GF-D8 (cell line): Measurements from ENCODE around the gene AKAP6.

Experiments used
- DNase-seq: peaks from one replicate; lab custom pipeline; 2025; lab: John Stamatoyannopoulos, UW

The AKAP6 gene, protein sequence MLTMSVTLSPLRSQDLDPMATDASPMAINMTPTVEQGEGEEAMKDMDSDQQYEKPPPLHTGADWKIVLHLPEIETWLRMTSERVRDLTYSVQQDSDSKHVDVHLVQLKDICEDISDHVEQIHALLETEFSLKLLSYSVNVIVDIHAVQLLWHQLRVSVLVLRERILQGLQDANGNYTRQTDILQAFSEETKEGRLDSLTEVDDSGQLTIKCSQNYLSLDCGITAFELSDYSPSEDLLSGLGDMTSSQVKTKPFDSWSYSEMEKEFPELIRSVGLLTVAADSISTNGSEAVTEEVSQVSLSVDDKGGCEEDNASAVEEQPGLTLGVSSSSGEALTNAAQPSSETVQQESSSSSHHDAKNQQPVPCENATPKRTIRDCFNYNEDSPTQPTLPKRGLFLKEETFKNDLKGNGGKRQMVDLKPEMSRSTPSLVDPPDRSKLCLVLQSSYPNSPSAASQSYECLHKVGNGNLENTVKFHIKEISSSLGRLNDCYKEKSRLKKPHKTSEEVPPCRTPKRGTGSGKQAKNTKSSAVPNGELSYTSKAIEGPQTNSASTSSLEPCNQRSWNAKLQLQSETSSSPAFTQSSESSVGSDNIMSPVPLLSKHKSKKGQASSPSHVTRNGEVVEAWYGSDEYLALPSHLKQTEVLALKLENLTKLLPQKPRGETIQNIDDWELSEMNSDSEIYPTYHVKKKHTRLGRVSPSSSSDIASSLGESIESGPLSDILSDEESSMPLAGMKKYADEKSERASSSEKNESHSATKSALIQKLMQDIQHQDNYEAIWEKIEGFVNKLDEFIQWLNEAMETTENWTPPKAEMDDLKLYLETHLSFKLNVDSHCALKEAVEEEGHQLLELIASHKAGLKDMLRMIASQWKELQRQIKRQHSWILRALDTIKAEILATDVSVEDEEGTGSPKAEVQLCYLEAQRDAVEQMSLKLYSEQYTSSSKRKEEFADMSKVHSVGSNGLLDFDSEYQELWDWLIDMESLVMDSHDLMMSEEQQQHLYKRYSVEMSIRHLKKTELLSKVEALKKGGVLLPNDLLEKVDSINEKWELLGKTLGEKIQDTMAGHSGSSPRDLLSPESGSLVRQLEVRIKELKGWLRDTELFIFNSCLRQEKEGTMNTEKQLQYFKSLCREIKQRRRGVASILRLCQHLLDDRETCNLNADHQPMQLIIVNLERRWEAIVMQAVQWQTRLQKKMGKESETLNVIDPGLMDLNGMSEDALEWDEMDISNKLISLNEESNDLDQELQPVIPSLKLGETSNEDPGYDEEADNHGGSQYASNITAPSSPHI (N-terminal part only)

DNA sequence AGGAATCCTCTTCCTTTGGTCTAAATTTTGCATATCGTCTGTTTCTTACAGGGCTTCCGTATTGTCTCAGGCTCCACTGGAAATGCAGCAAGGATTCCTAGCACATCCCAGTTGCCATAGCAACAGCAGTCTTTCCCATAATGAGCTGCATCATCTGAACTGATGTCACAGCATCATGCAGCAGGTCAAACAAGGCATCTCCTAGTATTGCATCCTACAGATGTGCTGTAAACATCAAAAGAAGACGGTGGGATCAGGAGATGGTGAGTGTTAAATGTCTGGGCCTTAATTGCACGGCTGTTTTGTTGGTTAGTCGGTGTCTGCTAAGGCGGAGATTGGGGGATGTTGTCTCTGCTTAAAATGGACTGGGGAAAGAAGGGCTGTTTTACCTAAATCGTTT lies at the start of gene AKAP6:
Gene AKAP6, plus strand, starts transcription at position 153 of the 400 bp plus-strand sequence. CDS start 104,196 bp downstream, outside the sequence.
- DNase-seq: no peak

- no peak for DNase-seq
Observed at GRCh38 chr14:32286602-32287001, 42.5 kb upstream of the AKAP6 start.

DNA sequence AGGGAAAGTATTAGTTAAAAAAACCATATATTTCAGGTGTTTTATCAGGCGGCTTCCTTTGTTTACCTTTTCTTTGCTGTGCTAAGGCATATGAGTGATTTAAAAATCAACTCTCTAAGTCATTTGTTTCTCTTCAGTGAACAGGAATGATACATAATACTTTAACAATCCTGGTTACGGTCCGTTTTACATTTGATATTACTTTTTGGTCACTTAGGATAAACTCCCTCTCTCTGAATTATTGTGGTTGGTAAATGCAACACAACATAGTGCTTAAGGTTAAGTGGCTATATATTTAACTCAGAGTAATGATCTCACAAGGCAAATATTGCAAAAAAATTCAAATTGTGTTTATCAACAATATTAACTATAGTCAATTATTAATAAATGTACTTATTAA lies 32.7 kb upstream of the AKAP6 start:
- DNase-seq: no peak

GRCh38 chr14:32298346-32298745 lies 30.8 kb upstream of the AKAP6 start:
- DNase-seq: no peak

GRCh38 chr14:32300136-32300535 lies 29.0 kb upstream of the AKAP6 start:
- no peak for DNase-seq

GRCh38 chr14:32303865-32304264 lies 25.2 kb upstream of the AKAP6 start:
- DNase-seq: no peak

DNA sequence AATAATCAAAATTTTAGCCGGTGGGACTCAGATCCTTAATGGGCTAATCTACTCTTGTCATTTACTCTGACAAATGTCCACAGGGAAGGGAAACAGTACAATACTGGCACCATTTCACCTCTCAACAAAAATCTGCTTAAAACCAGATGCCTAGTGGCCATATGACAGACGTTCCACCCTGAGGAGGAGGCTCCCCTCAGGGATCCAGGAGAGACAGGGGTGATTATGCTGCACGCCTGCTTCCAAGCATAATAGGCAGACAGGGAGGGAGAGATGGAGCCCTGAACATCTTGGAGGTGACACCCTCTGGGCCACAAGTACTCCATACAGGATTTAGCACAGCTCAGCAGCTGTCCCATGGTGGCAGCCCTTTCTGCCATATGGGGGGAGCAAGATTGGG lies 24.8 kb upstream of the AKAP6 start:
- no peak for DNase-seq

- no peak for DNase-seq
Observed at GRCh38 chr14:32306549-32306948, 22.5 kb upstream of the AKAP6 start.

DNA sequence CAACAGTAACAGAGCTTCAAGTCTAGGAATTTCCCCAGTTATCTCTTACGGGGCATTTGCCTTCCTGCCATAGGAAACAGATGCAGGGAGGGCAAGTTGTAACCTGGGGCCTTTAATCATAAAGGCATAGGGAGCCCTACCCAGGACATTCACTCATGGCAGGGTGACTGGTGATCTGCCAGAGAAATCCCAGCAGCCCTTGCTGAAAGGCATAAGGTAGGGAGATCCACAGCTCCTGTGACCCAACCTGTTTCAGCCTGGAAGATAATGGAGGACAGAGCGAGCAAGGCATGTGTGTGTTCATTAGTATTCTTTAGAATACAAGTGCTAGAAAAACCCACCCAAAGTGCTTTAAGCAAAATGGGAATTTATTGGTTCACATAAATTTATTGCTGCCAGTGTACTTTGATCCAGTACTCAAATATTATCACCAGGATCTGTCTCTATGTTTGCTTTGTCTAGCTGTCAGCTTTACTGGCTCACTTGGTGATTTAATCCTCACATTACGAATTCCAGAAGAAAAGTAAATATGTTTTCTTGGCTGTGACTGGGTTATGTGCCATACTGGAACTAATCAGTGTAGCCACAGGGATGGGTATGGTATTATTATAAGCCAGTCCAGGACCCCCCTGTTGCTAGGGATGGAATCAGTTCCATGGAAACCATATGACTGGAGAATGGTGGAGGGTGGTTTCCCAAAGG lies 21.1 kb upstream of the AKAP6 start:
- no peak for DNase-seq

DNA sequence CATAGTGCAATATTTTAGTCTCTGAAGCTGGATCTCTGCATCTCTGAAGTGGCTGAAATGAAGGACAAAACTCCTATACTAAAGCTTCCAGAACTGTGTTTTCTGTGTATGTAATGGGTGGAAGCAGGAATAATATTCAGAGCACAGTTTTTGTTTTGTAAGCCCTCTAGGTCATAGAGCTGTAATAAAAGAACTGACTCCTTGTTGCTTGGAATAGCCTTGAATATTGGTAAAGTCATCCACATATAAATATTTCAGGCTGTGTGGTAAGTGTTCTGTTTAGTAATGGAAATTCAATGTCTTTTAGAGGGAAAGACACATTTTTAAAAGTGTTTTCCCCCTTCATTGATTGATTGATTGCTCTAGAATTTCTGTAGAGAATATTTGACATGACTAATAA lies 18.2 kb upstream of the AKAP6 start:
- DNase-seq: no peak

GRCh38 chr14:32311294-32312009 lies 17.6 kb upstream of the AKAP6 start:
- no peak for DNase-seq

DNA sequence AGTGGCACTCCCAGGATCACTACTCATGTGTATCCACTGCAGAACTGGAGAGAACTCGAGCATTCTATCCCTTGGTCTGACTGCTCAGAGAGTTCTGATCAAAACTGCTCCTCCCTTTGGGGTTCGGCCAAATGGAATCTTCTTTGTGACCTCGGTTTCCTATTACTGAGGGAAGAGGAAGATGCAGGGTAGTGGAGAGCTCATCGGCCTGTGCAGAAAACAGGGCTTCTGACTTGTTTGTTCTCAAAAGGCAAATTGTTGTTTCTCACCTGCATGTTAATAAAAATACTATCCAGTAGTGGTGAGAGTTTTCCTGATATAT lies 17.1 kb upstream of the AKAP6 start:
- DNase-seq: no peak

DNA sequence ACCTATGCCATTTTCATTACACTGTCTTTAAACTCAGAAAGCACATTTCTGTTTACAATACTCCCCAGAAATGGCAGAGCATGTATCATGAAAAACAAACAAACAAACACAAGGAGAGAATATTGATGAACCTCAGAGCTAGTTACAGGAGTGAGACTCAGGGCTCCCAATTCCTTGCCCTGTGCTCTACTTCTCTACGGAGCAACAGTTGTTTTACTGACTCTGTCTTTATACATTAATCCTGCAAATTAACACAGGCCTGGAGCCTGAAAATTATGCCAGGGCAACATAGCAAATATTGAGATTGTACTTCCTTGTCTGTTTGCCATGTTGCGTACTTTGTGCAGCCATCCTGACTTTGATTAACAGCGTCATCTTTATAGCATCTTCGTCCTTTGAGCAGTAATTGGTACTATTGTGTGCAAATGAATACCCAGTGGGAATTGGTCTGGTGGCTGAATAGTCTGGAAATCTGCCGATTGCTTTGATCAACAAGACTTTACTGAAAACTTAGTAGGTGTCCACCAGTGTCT lies 15.2 kb upstream of the AKAP6 start:
- no peak for DNase-seq

DNA sequence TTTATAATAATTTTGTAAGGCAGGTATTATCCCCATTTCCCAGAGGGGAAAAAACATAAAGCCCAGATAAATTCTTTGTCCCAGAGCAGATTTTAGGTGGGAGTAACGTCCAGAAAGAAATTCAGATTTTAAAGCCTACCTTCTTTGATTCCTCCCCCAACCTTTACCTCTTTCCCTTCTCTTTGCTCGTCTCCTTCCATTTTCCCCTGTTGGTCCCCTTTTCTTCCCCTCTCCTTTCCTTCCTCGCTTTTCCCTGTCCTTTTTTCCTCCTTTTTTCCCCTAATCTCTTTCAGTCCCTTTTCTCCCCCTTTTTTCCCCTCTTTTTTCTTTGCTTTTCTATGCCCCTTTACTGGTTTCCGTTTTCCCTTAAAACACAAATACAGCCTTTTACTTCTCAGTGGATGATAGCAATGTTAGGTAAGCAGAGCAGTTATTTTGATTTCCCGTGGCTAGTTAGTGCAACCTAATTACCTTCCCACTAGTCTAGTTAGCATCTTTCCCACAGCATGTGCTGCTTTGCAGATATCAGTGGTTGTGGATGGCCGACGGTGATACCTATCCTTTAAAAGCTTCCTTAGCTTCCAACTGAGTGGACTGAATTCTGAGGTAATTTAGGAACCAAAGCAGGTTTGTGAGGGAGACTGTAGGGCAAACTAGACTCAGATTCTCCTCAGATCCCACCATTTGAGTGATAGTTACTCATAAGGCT lies 10.9 kb upstream of the AKAP6 start:
- DNase-seq: no peak

DNA sequence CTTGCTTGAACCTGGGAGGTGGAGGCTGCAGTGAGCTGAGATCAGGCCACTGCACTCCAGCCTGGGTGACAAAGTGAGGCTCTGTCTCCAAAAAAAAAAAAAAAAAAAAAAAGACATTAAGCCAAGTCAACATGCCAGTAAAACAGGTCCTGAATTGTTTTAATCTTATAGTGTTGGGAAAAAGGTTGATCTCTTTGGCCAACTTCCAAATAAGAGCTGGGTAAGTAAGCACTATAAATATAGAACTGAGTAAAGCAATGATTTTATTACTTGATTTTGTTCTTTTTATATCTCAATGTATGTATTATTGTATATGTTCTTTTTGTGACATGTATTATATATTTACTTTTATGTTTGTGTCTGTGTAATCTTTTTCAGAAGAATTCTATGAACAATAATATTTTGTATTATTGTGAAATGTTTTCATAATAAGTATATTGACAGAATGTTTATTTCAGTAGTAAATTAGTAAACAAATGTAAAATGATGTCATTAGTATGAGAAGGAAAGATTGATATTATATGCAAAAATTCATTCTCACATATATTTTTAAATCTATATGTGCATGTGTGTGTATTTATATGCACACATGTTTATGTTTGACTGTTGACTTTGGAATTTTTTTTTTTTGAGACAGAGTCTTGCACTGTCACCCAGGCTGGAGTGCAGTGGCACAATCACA lies 9.6 kb upstream of the AKAP6 start:
- DNase-seq: no peak

- DNase-seq: no peak
Observed at GRCh38 chr14:32324601-32325000, 4.5 kb upstream of the AKAP6 start.

DNA sequence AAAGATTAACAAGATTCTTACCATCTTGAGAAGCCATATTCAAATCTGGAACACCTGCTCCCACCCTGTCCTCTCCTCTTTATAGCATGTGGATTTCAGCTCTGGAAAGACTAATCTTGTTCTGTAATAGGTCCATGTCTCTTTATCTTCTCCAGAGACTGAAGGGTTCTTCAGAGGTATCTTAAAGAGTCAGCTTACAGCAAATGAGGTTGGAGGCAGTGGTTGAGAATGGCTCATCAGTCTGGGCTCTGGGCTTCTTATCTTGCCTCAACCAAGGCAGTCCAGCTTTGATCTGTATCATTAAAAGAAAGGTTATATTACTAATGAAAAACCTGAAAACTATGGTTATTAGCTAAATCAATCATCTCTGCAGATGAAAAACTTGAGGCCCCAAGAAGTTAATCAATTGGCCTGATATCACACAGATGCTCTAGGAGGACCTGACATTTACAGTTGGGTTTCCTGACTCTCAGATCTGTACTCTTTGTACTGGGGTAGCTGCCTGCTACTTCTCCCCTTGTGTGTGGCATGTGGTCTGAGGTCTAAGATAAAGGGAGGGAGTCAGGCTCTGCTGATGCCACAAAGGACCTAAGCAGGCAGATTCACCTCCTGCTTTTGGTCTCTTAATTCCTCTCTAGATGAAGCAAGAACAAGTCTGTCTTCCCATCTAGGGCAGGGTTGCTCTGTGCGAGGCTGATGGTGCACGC lies 1.7 kb upstream of the AKAP6 start:
- no peak for DNase-seq

GRCh38 chr14:32329690-32330285 lies 690 bp downstream of the AKAP6 start:
- DNase-seq: no peak
